K562 (cell line): ENCODE measurements around the gene FBXL13.

Experiments used
- CTCF ChIP-seq, 3 experiments: IDR thresholded peaks in 2 of 3; conservative IDR thresholded peaks in 1 of 3; 2 replicates each; pipeline ENCODE4 v1.5.1; 2011 to 2012; ENCODE audit warnings: low read length in 3 of 3, mild to moderate bottlenecking in 3 of 3, control low read depth in 2 of 3, improper control_type of control experiment in 1 of 3, inconsistent platforms in 1 of 3, low read depth in 1 of 3, mixed read lengths in 1 of 3, moderate library complexity in 1 of 3; ENCODE audit not compliant: insufficient read depth in 2 of 3
- E2F1 ChIP-seq: sonication (generic); formaldehyde crosslinking; IDR thresholded peaks from 2 replicates; pipeline ENCODE4 v1.8.1; 2023; ENCODE audit warnings: mild to moderate bottlenecking, missing genetic modification reagents, moderate library complexity
- EZH2 ChIP-seq: IDR thresholded peaks from 2 replicates; pipeline ENCODE4 v1.6.1; 2012; ENCODE audit warnings: low read depth, mild to moderate bottlenecking, inconsistent platforms, low read length, borderline replicate concordance
- MYNN ChIP-seq, 2 experiments: sonication (generic); formaldehyde crosslinking in 1 of 2; IDR thresholded peaks; 2 replicates each; pipeline versions ENCODE4 v1.5.0 to v1.6.1; 2016 to 2020; ENCODE audit warnings: antibody characterized with exemption in 1 of 2, missing genetic modification reagents in 1 of 2
- NFE2L1 ChIP-seq: fragments of 450-650 bp; IDR thresholded peaks from 2 replicates; pipeline ENCODE4 v1.6.1; 2016; ENCODE audit warnings: missing genetic modification characterization, low read depth, mild to moderate bottlenecking, missing compliant biosample characterization, moderate library complexity, borderline replicate concordance
- PHF8 ChIP-seq: fragments of 200-600 bp; sonication (generic); IDR thresholded peaks from 2 replicates; pipeline ENCODE4 v1.6.1; 2012; ENCODE audit warnings: mixed run types, mild to moderate bottlenecking, inconsistent platforms, low read length, moderate library complexity, borderline replicate concordance
- POLR2A ChIP-seq: fragments of 450-650 bp; conservative IDR thresholded peaks from 2 replicates; pipeline ENCODE4 v1.6.1; 2016
- RFX5 ChIP-seq: IDR thresholded peaks from 2 replicates; pipeline ENCODE4 v1.6.1; 2011; ENCODE audit warnings: low read depth, mild to moderate bottlenecking, improper control_type of control experiment, low read length
- SIN3A ChIP-seq, 2 experiments: fragments of 150-350 bp in 1 of 2; IDR thresholded peaks; 2 replicates each; pipeline ENCODE4 v1.6.1; 2011 to 2016; ENCODE audit warnings: borderline replicate concordance in 2 of 2, low read depth in 2 of 2, low read length in 2 of 2, mild to moderate bottlenecking in 2 of 2, moderate library complexity in 2 of 2; ENCODE audit not compliant: control insufficient read depth in 1 of 2
- ZBTB33 ChIP-seq: sonication (generic); formaldehyde crosslinking; IDR thresholded peaks from 2 replicates; pipeline ENCODE4 v1.8.1; 2023; ENCODE audit warnings: mild to moderate bottlenecking, missing genetic modification reagents
- ZNF184 ChIP-seq: sonication (generic); formaldehyde crosslinking; IDR thresholded peaks from 2 replicates; pipeline ENCODE4 v1.5.0; 2020; ENCODE audit warnings: missing genetic modification reagents
- TF ChIP-seq, protein P1 (sequence below): fragments of 150-350 bp; IDR thresholded peaks from 2 replicates; pipeline ENCODE4 v1.6.1; 2014; ENCODE audit warnings: low read depth, mild to moderate bottlenecking, low read length, borderline replicate concordance
- TF ChIP-seq, protein P2 (sequence below), 3 experiments: fragments of 200-800 bp in 1 of 3; fragments of 250-450 bp in 1 of 3; fragments of 450-650 bp in 1 of 3; sonication (Bioruptor Pico) in 1 of 3; sonication (Bioruptor generic) in 1 of 3; formaldehyde crosslinking in 1 of 3; IDR thresholded peaks; 2 replicates each; pipeline versions ENCODE4 v1.6.1 to v1.8.0; 2016 to 2022; ENCODE audit warnings: mild to moderate bottlenecking in 2 of 3, missing genetic modification characterization in 2 of 3, missing compliant biosample characterization in 1 of 3, moderate library complexity in 1 of 3
- TF ChIP-seq, protein P3 (sequence below): fragments of 250-450 bp; sonication (Bioruptor Pico); IDR thresholded peaks from 2 replicates; pipeline ENCODE4 v1.5.0; 2020; ENCODE audit warnings: mild to moderate bottlenecking, borderline replicate concordance

- TF ChIP-seq, protein P1, sequence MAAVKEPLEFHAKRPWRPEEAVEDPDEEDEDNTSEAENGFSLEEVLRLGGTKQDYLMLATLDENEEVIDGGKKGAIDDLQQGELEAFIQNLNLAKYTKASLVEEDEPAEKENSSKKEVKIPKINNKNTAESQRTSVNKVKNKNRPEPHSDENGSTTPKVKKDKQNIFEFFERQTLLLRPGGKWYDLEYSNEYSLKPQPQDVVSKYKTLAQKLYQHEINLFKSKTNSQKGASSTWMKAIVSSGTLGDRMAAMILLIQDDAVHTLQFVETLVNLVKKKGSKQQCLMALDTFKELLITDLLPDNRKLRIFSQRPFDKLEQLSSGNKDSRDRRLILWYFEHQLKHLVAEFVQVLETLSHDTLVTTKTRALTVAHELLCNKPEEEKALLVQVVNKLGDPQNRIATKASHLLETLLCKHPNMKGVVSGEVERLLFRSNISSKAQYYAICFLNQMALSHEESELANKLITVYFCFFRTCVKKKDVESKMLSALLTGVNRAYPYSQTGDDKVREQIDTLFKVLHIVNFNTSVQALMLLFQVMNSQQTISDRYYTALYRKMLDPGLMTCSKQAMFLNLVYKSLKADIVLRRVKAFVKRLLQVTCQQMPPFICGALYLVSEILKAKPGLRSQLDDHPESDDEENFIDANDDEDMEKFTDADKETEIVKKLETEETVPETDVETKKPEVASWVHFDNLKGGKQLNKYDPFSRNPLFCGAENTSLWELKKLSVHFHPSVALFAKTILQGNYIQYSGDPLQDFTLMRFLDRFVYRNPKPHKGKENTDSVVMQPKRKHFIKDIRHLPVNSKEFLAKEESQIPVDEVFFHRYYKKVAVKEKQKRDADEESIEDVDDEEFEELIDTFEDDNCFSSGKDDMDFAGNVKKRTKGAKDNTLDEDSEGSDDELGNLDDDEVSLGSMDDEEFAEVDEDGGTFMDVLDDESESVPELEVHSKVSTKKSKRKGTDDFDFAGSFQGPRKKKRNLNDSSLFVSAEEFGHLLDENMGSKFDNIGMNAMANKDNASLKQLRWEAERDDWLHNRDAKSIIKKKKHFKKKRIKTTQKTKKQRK: no peak
- no peak for TF ChIP-seq E2F1 (CRISPR knock-in tag)
- TF ChIP-seq CTCF (IDR thresholded peaks at IDR 0.05 in 2 of 3, conservative IDR thresholded peaks at IDR 0.05 in 1 of 3; ENCODE audit: insufficient read depth in 2 of 3, low read depth in 1 of 3, low read length in 3 of 3): no peak
- no peak for TF ChIP-seq POLR2A
- TF ChIP-seq NFE2L1: no peak
- TF ChIP-seq ZNF184: no peak
- TF ChIP-seq PHF8: no peak
- no peak for TF ChIP-seq RFX5
- TF ChIP-seq SIN3A (IDR thresholded peaks at IDR 0.05; ENCODE audit: borderline replicate concordance in 2 of 2, control insufficient read depth in 1 of 2, low read depth in 2 of 2, low read length in 2 of 2): no peak
- TF ChIP-seq, protein P2, sequence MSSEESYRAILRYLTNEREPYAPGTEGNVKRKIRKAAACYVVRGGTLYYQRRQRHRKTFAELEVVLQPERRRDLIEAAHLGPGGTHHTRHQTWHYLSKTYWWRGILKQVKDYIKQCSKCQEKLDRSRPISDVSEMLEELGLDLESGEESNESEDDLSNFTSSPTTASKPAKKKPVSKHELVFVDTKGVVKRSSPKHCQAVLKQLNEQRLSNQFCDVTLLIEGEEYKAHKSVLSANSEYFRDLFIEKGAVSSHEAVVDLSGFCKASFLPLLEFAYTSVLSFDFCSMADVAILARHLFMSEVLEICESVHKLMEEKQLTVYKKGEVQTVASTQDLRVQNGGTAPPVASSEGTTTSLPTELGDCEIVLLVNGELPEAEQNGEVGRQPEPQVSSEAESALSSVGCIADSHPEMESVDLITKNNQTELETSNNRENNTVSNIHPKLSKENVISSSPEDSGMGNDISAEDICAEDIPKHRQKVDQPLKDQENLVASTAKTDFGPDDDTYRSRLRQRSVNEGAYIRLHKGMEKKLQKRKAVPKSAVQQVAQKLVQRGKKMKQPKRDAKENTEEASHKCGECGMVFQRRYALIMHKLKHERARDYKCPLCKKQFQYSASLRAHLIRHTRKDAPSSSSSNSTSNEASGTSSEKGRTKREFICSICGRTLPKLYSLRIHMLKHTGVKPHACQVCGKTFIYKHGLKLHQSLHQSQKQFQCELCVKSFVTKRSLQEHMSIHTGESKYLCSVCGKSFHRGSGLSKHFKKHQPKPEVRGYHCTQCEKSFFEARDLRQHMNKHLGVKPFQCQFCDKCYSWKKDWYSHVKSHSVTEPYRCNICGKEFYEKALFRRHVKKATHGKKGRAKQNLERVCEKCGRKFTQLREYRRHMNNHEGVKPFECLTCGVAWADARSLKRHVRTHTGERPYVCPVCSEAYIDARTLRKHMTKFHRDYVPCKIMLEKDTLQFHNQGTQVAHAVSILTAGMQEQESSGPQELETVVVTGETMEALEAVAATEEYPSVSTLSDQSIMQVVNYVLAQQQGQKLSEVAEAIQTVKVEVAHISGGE (CRISPR knock-in tag; IDR thresholded peaks at IDR 0.05): no peak
- no peak for TF ChIP-seq EZH2
- TF ChIP-seq, protein P3, sequence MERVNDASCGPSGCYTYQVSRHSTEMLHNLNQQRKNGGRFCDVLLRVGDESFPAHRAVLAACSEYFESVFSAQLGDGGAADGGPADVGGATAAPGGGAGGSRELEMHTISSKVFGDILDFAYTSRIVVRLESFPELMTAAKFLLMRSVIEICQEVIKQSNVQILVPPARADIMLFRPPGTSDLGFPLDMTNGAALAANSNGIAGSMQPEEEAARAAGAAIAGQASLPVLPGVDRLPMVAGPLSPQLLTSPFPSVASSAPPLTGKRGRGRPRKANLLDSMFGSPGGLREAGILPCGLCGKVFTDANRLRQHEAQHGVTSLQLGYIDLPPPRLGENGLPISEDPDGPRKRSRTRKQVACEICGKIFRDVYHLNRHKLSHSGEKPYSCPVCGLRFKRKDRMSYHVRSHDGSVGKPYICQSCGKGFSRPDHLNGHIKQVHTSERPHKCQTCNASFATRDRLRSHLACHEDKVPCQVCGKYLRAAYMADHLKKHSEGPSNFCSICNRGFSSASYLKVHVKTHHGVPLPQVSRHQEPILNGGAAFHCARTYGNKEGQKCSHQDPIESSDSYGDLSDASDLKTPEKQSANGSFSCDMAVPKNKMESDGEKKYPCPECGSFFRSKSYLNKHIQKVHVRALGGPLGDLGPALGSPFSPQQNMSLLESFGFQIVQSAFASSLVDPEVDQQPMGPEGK (CRISPR knock-in tag): no peak
- TF ChIP-seq MYNN (IDR thresholded peaks at IDR 0.05): no peak
- no peak for TF ChIP-seq MYNN (CRISPR knock-in tag; IDR thresholded peaks at IDR 0.05)
- no peak for TF ChIP-seq ZBTB33 (CRISPR knock-in tag)
Observed at GRCh38 chr7:103101543-103101942, 26.9 kb upstream of the FBXL13 start.
